H1 (cell line): Measurements from ENCODE around the gene RARRES2. TPM values are rescaled to one million over a fixed set of nuclear protein-coding genes. Genes with fewer than 3 reads are reported as not detected.

Experiments
- CTCF ChIA-PET: fragments of 300-600 bp; sonication (Branson Sonifier 250); formaldehyde crosslinking; loops from one replicate; lab custom pipeline; 2021; ENCODE audit not compliant: partially characterized antibody; lab: Charles Lee
- POLR2A ChIA-PET: fragments of 300-600 bp; sonication (Branson Sonifier 250); formaldehyde crosslinking; loops from one replicate; lab custom pipeline; 2021; ENCODE audit warnings: inconsistent platforms; ENCODE audit not compliant: partially characterized antibody; lab: Charles Lee
- DNase-seq, 2 experiments: peaks; one replicate each; pipeline versions ENCODE4 v3.0.0 to v3.0.0-alpha.2; 2010 to 2022; ENCODE audit warnings: low spot score in 2 of 2, low read depth in 1 of 2, mixed read lengths in 1 of 2
- FAIRE-seq: peaks from 2 replicates; lab custom pipeline; 2011; peaks lifted over from hg19 to GRCh38; lab: Jason Lieb, UNC
- H2AFZ ChIP-seq: 2 replicates; pipeline ENCODE4 v1.8.1; 2012; ENCODE audit warnings: low read length, inconsistent platforms
- H2AK5ac ChIP-seq: 2 replicates; pipeline ENCODE4 v1.6.1; 2013; ENCODE audit warnings: low read depth, low read length
- H2BK120ac ChIP-seq: replicated peaks from 2 replicates; pipeline ENCODE3; 2013; ENCODE audit warnings: low read depth, low read length, inconsistent platforms
- H2BK12ac ChIP-seq: 2 replicates; pipeline ENCODE4 v1.6.1; 2013; ENCODE audit warnings: low read depth, low read length
- H2BK15ac ChIP-seq: 2 replicates; pipeline ENCODE4 v1.6.1; 2013; ENCODE audit warnings: low read length
- H2BK20ac ChIP-seq: 2 replicates; pipeline ENCODE4 v1.6.1; 2013; ENCODE audit warnings: low read length
- H2BK5ac ChIP-seq: 2 replicates; pipeline ENCODE4 v1.6.1; 2013; ENCODE audit warnings: low read depth, low read length
- H3K14ac ChIP-seq: 2 replicates; pipeline ENCODE4 v1.6.1; 2013; ENCODE audit warnings: inconsistent platforms; ENCODE audit not compliant: insufficient read length
- H3K18ac ChIP-seq: 2 replicates; pipeline ENCODE4 v1.6.1; 2013; ENCODE audit warnings: low read length; ENCODE audit errors: extremely low read depth
- H3K23ac ChIP-seq: 2 replicates; pipeline ENCODE4 v1.6.1; 2013; ENCODE audit warnings: inconsistent platforms; ENCODE audit not compliant: insufficient read length
- H3K23me2 ChIP-seq: 2 replicates; pipeline ENCODE4 v1.6.1; 2013; ENCODE audit warnings: low read depth, low read length
- H3K27ac ChIP-seq: 2 replicates; pipeline ENCODE4 v1.6.1; 2011; ENCODE audit warnings: low read depth, low read length, inconsistent platforms
- H3K27me3 ChIP-seq, 4 experiments: replicated peaks in 1 of 4; 1 replicate in 1 of 4; 2 replicates in 3 of 4; pipeline versions ENCODE4 v1.6.1 to v1.8.1; 2011 to 2013; ENCODE audit warnings: low read length in 3 of 4, mild to moderate bottlenecking in 3 of 4, inconsistent platforms in 2 of 4, mixed read lengths in 2 of 4, moderate library complexity in 1 of 4; ENCODE audit not compliant: control insufficient read depth in 3 of 4, insufficient read depth in 3 of 4; ENCODE audit errors: extremely low read depth in 1 of 4
- H3K36me3 ChIP-seq, 4 experiments: 2 replicates each; pipeline versions ENCODE4 v1.6.1 to v1.8.1; 2011 to 2013; ENCODE audit warnings: mild to moderate bottlenecking in 4 of 4, low read length in 3 of 4, moderate library complexity in 2 of 4, control low read depth in 1 of 4, inconsistent platforms in 1 of 4; ENCODE audit not compliant: insufficient read depth in 4 of 4, control insufficient read depth in 2 of 4
- H3K4ac ChIP-seq: replicated peaks from 2 replicates; pipeline ENCODE3; 2013; ENCODE audit warnings: low read length, low read depth, mixed read lengths, inconsistent platforms; ENCODE audit not compliant: insufficient read length
- H3K4me1 ChIP-seq, 4 experiments: replicated peaks in 1 of 4; 1 replicate in 1 of 4; 2 replicates in 3 of 4; pipeline versions ENCODE4 v1.6.1 to v1.8.1; 2011 to 2013; ENCODE audit warnings: low read length in 3 of 4, inconsistent platforms in 2 of 4, mixed read lengths in 1 of 4; ENCODE audit not compliant: insufficient read depth in 4 of 4, control insufficient read depth in 3 of 4
- H3K4me2 ChIP-seq, 2 experiments: 2 replicates each; pipeline versions ENCODE4 v1.6.1 to v1.8.1; 2011 to 2013; ENCODE audit warnings: low read depth in 2 of 2, low read length in 2 of 2, control low read depth in 1 of 2, inconsistent platforms in 1 of 2, mild to moderate bottlenecking in 1 of 2; ENCODE audit not compliant: insufficient read depth in 1 of 2
- H3K4me3 ChIP-seq, 4 experiments: fragments of 200-600, 300-600 bp in 1 of 4; sonication (generic), shearing (Covaris generic), sonication (Bioruptor Twin) in 1 of 4; 2 replicates each; pipeline versions ENCODE4 v1.5.1 to v1.8.1; 2011 to 2016; ENCODE audit warnings: low read length in 4 of 4, low read depth in 3 of 4, control low read depth in 2 of 4, inconsistent platforms in 2 of 4, mild to moderate bottlenecking in 2 of 4, mixed read lengths in 1 of 4, moderate library complexity in 1 of 4; ENCODE audit not compliant: insufficient read depth in 2 of 4; ENCODE audit errors: extremely low read depth in 1 of 4
- H3K56ac ChIP-seq: replicated peaks from 2 replicates; pipeline ENCODE3; 2013; ENCODE audit warnings: low read depth, mild to moderate bottlenecking, mixed read lengths, low read length, inconsistent platforms; ENCODE audit not compliant: insufficient read length
- H3K79me1 ChIP-seq: 2 replicates; pipeline ENCODE4 v1.6.1; 2013; ENCODE audit warnings: low read depth, low read length, control low read depth
- H3K79me2 ChIP-seq, 2 experiments: 2 replicates each; pipeline versions ENCODE4 v1.6.1 to v1.8.1; 2012 to 2013; ENCODE audit warnings: low read length in 2 of 2, mild to moderate bottlenecking in 2 of 2, inconsistent platforms in 1 of 2; ENCODE audit not compliant: insufficient read depth in 2 of 2, control insufficient read depth in 1 of 2
- H3K9ac ChIP-seq, 4 experiments: replicated peaks in 1 of 4; 1 replicate in 1 of 4; 2 replicates in 3 of 4; pipeline versions ENCODE4 v1.6.1 to v1.8.1; 2011 to 2013; ENCODE audit warnings: low read depth in 3 of 4, low read length in 3 of 4, control low read depth in 2 of 4, mild to moderate bottlenecking in 2 of 4, moderate library complexity in 2 of 4, inconsistent platforms in 1 of 4; ENCODE audit errors: extremely low read depth in 1 of 4
- H3K9me3 ChIP-seq, 2 experiments: 2 replicates each; pipeline versions ENCODE4 v1.6.1 to v1.8.1; 2012 to 2013; ENCODE audit warnings: mild to moderate bottlenecking in 2 of 2, moderate library complexity in 2 of 2, control low read depth in 1 of 2, inconsistent platforms in 1 of 2, low read depth in 1 of 2, low read length in 1 of 2, mixed read lengths in 1 of 2; ENCODE audit not compliant: insufficient read depth in 2 of 2
- H4K20me1 ChIP-seq, 2 experiments: replicated peaks in 1 of 2; 2 replicates each; pipeline versions ENCODE3 to v1.8.1; 2011 to 2013; ENCODE audit warnings: inconsistent platforms in 2 of 2, low read length in 2 of 2, mild to moderate bottlenecking in 1 of 2; ENCODE audit not compliant: insufficient read depth in 2 of 2, control insufficient read depth in 1 of 2
- H4K5ac ChIP-seq: 2 replicates; pipeline ENCODE4 v1.6.1; 2013; ENCODE audit warnings: low read length, low read depth, mixed read lengths, inconsistent platforms; ENCODE audit not compliant: insufficient read length
- H4K8ac ChIP-seq: 2 replicates; pipeline ENCODE4 v1.8.0; 2013; ENCODE audit warnings: mild to moderate bottlenecking, moderate library complexity, low read length, inconsistent platforms; ENCODE audit not compliant: insufficient read depth; ENCODE audit errors: extremely low read depth
- H4K91ac ChIP-seq: replicated peaks from 2 replicates; pipeline ENCODE3; 2013; ENCODE audit warnings: low read length, mixed read lengths, inconsistent platforms; ENCODE audit not compliant: insufficient read length
- GABPA ChIP-seq: IDR thresholded peaks from 2 replicates; pipeline ENCODE4 v1.6.1; 2011; ENCODE audit warnings: mild to moderate bottlenecking, low read length, moderate library complexity, borderline replicate concordance; ENCODE audit not compliant: insufficient read depth
- GTF2F1 ChIP-seq: IDR thresholded peaks from 2 replicates; pipeline ENCODE4 v1.6.1; 2012; ENCODE audit warnings: low read depth, low read length, improper control_type of control experiment, borderline replicate concordance
- HDAC6 ChIP-seq: IDR thresholded peaks from one replicate; pipeline ENCODE4 v1.7.1; 2012; ENCODE audit warnings: low read depth, mild to moderate bottlenecking, inconsistent platforms, low read length, moderate library complexity
- POLR2A ChIP-seq, 2 experiments: IDR thresholded peaks; 1 replicate in 1 of 2; 2 replicates in 1 of 2; pipeline ENCODE4 v1.6.1; 2011; ENCODE audit warnings: low read depth in 2 of 2, low read length in 2 of 2, mild to moderate bottlenecking in 2 of 2; ENCODE audit errors: control extremely low read depth in 1 of 2
- SIN3A ChIP-seq, 2 experiments: IDR thresholded peaks in 1 of 2; conservative IDR thresholded peaks in 1 of 2; 2 replicates each; pipeline ENCODE4 v1.6.1; 2011 to 2012; ENCODE audit warnings: low read length in 2 of 2, improper control_type of control experiment in 1 of 2, low read depth in 1 of 2, mild to moderate bottlenecking in 1 of 2
- TCF12 ChIP-seq: IDR thresholded peaks from 2 replicates; pipeline ENCODE4 v1.6.1; 2011; ENCODE audit warnings: low read depth, mild to moderate bottlenecking, low read length
- TEAD4 ChIP-seq: IDR thresholded peaks from 2 replicates; pipeline ENCODE4 v1.6.1; 2012; ENCODE audit warnings: low read depth, low read length, inconsistent platforms, mixed read lengths
- whole genome bisulfite sequencing, 2 experiments: shearing (Covaris generic) in 1 of 2; methylation state at CpG; one replicate each; pipeline versions ENCODE4 v1.1.6 to v1.1.7; 2013 to 2015; ENCODE audit warnings: low lambda C conversion rate in 2 of 2, mixed read lengths in 2 of 2, inconsistent platforms in 1 of 2, low coverage in 1 of 2, missing lambda C conversion rate in 1 of 2; ENCODE audit not compliant: insufficient replicate concordance in 2 of 2, insufficient coverage in 1 of 2, insufficient read length in 1 of 2; ENCODE audit errors: extremely low coverage in 1 of 2, missing lambda C conversion rate in 1 of 2; 5-methylcytosine and 5-hydroxymethylcytosine counted together
- polyA plus RNA-seq, 7 experiments: library from polyadenylated mRNA; depleted of rRNA in 3 of 7; stranded (reverse) in 5 of 7; unstranded in 2 of 7; fragments of >200 nt in 5 of 7; fragments of 200-250 nt in 2 of 7; gene quantifications; 1 replicate in 5 of 7; 2 replicates in 1 of 7; 4 replicates in 1 of 7; pipeline versions ENCODE4 v1.2.1 to v1.2.3, GENCODE V29; 2011 to 2013; ENCODE audit warnings: missing spikeins in 2 of 7, mixed read lengths in 2 of 7
- total RNA-seq: library from RNA; stranded (reverse); fragmentation: NEBNext Ultra II Directional; extraction: Animal tissue kit (Norgen Biotek cat#: 25700); gene quantifications from 2 replicates; pipeline ENCODE4 v1.2.1, GENCODE V29; 2021
- TF ChIP-seq, protein P1 (sequence below): IDR thresholded peaks from 2 replicates; pipeline ENCODE4 v1.6.1; 2011; ENCODE audit warnings: low read length, improper control_type of control experiment
- TF ChIP-seq, protein P2 (sequence below), 3 experiments: IDR thresholded peaks; 1 replicate in 2 of 3; 2 replicates in 1 of 3; pipeline versions ENCODE4 v1.5.1 to v1.6.1; 2011; ENCODE audit warnings: low read length in 3 of 3, mild to moderate bottlenecking in 3 of 3, inconsistent platforms in 2 of 3, low read depth in 1 of 3, moderate library complexity in 1 of 3; ENCODE audit not compliant: insufficient read depth in 1 of 3; ENCODE audit errors: control extremely low read depth in 1 of 3

Gene RARRES2
- total and polyA plus RNA-seq, 2 of the 8 experiments (the other 6 are each of a cell fraction or from before 2014, with no cell fraction given) = 254 to 441 TPM

DNA sequence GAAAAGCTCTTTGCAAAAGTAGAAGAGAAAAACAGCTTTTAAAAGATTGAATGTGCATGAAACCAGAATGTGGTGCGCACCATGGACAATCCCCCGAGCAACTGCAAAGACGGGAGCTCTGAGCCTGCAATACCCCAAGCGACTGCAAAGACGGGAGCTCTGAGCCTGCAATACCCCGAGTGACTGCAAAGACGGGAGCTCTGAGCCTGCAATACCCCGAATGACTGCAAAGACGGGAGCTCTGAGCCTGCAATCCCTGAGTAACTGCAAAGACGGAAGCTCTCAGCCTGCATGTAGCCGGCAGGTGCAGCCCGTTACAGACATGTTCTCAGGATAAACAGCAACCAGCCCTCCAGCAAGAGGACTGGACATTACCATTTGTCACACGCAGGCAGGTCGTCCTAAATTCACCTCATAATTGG is 43.9 kb upstream of the RARRES2 start:
- FAIRE-seq (no peak), DNase-seq (no peak)
- H3K4me2 ChIP-seq = peak overlapping the region in 1 of 2 experiments; percentile 16; a peak in 1 of 4 replicates
- H3K4ac ChIP-seq = no peak overlapping the region
- H3K27me3 ChIP-seq = no peaks in the 10 kb centered on the region
- H3K23me2 ChIP-seq = peaks cover 2% of the 10 kb centered on the region; the same call in 1 of the 2 replicates
- H2AK5ac ChIP-seq = 0 out of 2 replicates have a peak overlapping the region, but pooled peaks have one; percentile 29
- H2BK5ac ChIP-seq = 0 out of 2 replicates have a peak overlapping the region, but pooled peaks have one; percentile 92
- no peak overlapping the region for H2BK12ac ChIP-seq
- H3K36me3 ChIP-seq = peaks cover 0 to 38% (median 2%) of the 10 kb centered on the region in 4 experiments; a peak in 5 of 8 replicates
- 88% methylated on average over 14 of the region's 14 CpGs; no CpG with 5 or more reads in 1 of the 2 experiments for WGBS, 2 experiments
- no peak overlapping the region for H2BK20ac ChIP-seq
- H4K91ac ChIP-seq = no peak overlapping the region
- no peak overlapping the region for H3K14ac ChIP-seq
- no peak overlapping the region for H2BK15ac ChIP-seq
- peaks cover 25 to 56% (median 44%) of the 10 kb centered on the region in 4 experiments for H3K4me1 ChIP-seq
- POLR2A ChIA-PET = interaction anchor here (0.8 to 9.0 kb wide), 11 partner anchors 8 to 62 kb away, joined by 3 to 170 read pairs (median 15); partner anchors contain the start of genes ACTR3C, LRRC61 and REPIN1
- H3K18ac ChIP-seq = no peak overlapping the region; the same call in 1 of the 2 replicates
- 0 out of 2 replicates have a peak overlapping the region, but pooled peaks have one; percentile 1 for H3K27ac ChIP-seq
- H3K4me3 ChIP-seq = no peak overlapping the region
- H4K5ac ChIP-seq = peak overlapping the region; percentile 14
- peaks cover 0 to 73% of the 10 kb centered on the region in 2 experiments for H3K79me2 ChIP-seq
- no peak overlapping the region; the same call in 1 of the 2 replicates for H4K8ac ChIP-seq
- no peak overlapping the region for H2AFZ ChIP-seq
- no peak overlapping the region for H3K23ac ChIP-seq
- CTCF ChIA-PET = interaction anchor here (0.7 to 4.2 kb wide), 14 partner anchors 8 to 577 kb away, joined by 3 to 31 read pairs (median 4); partner anchors contain the start of gene REPIN1
- peak overlapping the region in 1 of 4 experiments; percentile 15; a peak in 1 of 7 replicates for H3K9ac ChIP-seq
- H3K9me3 ChIP-seq = no peaks in the 10 kb centered on the region
- H3K79me1 ChIP-seq = peaks cover 16% of the 10 kb centered on the region
- H3K56ac ChIP-seq = no peak overlapping the region
- H2BK120ac ChIP-seq = no peak overlapping the region
- no peaks in the 10 kb centered on the region for H4K20me1 ChIP-seq
- no peak for TF ChIP-seq HDAC6
- no peak for TF ChIP-seq POLR2A (IDR thresholded peaks at IDR 0.05; ENCODE audit: control extremely low read depth in 1 of 2, low read depth in 2 of 2, low read length in 2 of 2)
- TF ChIP-seq, protein P1, sequence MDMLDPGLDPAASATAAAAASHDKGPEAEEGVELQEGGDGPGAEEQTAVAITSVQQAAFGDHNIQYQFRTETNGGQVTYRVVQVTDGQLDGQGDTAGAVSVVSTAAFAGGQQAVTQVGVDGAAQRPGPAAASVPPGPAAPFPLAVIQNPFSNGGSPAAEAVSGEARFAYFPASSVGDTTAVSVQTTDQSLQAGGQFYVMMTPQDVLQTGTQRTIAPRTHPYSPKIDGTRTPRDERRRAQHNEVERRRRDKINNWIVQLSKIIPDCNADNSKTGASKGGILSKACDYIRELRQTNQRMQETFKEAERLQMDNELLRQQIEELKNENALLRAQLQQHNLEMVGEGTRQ = no peak
- TF ChIP-seq GABPA = no peak
- TF ChIP-seq TCF12 = no peak
- no peak for TF ChIP-seq SIN3A (conservative IDR thresholded peaks at IDR 0.05 in 1 of 2, IDR thresholded peaks at IDR 0.05 in 1 of 2; ENCODE audit: low read depth in 1 of 2, low read length in 2 of 2)
- no peak for TF ChIP-seq TEAD4
- TF ChIP-seq GTF2F1 = no peak
- TF ChIP-seq, protein P2, sequence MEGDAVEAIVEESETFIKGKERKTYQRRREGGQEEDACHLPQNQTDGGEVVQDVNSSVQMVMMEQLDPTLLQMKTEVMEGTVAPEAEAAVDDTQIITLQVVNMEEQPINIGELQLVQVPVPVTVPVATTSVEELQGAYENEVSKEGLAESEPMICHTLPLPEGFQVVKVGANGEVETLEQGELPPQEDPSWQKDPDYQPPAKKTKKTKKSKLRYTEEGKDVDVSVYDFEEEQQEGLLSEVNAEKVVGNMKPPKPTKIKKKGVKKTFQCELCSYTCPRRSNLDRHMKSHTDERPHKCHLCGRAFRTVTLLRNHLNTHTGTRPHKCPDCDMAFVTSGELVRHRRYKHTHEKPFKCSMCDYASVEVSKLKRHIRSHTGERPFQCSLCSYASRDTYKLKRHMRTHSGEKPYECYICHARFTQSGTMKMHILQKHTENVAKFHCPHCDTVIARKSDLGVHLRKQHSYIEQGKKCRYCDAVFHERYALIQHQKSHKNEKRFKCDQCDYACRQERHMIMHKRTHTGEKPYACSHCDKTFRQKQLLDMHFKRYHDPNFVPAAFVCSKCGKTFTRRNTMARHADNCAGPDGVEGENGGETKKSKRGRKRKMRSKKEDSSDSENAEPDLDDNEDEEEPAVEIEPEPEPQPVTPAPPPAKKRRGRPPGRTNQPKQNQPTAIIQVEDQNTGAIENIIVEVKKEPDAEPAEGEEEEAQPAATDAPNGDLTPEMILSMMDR (IDR thresholded peaks at IDR 0.05; ENCODE audit: control extremely low read depth in 1 of 3, insufficient read depth in 1 of 3, low read depth in 1 of 3, low read length in 3 of 3) = no peak
